Measurements from ENCODE around the gene HOXB13.

DNA sequence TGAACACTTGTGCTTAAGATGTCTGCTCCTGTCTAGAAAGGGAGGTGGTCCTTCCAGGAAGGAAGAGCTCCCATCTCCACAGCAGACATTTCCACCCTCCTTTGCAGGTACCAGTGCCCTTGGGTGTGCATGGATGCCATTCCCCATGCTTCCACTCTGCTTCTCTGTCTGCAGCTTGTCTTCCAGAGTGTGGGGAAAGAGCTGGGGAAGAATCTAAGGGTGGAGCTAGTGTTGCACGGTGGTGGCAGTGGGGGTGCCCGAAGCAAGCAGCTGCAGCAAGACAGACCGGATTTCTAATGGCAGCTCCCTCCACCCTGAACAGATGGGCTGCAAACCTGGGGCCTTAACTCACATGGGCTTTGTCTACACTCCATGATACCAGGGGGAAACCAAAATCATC lies 22.6 kb upstream of the HOXB13 start:
- TF ChIP-seq, protein P1, sequence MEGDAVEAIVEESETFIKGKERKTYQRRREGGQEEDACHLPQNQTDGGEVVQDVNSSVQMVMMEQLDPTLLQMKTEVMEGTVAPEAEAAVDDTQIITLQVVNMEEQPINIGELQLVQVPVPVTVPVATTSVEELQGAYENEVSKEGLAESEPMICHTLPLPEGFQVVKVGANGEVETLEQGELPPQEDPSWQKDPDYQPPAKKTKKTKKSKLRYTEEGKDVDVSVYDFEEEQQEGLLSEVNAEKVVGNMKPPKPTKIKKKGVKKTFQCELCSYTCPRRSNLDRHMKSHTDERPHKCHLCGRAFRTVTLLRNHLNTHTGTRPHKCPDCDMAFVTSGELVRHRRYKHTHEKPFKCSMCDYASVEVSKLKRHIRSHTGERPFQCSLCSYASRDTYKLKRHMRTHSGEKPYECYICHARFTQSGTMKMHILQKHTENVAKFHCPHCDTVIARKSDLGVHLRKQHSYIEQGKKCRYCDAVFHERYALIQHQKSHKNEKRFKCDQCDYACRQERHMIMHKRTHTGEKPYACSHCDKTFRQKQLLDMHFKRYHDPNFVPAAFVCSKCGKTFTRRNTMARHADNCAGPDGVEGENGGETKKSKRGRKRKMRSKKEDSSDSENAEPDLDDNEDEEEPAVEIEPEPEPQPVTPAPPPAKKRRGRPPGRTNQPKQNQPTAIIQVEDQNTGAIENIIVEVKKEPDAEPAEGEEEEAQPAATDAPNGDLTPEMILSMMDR (IDR thresholded peaks at IDR 0.05 in 8 of 11, conservative IDR thresholded peaks at IDR 0.05 in 3 of 11), result no peak
- TF ChIP-seq POLR2A (IDR thresholded peaks at IDR 0.05), result no peak
